ENCODE data around the gene COX8A. TPM values are rescaled to one million over a fixed set of nuclear protein-coding genes. Genes with fewer than 3 reads are reported as not detected.
A peak's percentile ranks its signal among the peaks of the same experiment; 100 is the strongest.

Gene COX8A
- total and polyA plus RNA-seq, 3 experiments from 2014 or later, result 373 to 424 (median 388) TPM

DNA sequence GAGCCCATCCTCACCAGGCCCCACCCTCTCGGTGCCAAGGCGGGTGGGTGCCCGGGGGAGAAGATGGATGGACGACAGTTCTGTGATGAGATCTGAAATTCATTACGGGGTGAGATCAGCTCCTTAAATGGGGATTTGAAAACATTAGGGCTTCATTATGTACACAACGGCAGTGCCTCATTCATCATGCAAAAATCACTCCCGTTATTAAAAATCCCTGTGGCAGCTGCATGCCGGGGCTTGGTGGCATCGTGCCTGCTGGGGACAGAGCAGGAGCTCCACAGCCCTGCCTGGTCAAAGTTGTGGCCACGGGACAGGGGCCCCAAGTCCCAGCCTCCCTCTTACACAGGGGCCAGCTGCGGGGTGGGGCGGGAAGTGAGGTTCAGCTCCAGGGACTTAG is 32.0 kb downstream of the COX8A start:
- ChIA-PET CTCF (interaction anchor here (1.0 kb wide), 1 partner anchor 148 kb away, joined by 3 read pairs; no protein-coding TSS in a partner anchor), POLR2A (no interaction called here)
- Mint-ChIP-seq H3K9me3 (peaks cover 0 to 3% (median 0%) of the 10 kb centered on the region in 5 donors), H3K4me3 (peak overlapping the region in 1 of 7 donors; percentile 79), H3K27me3 (peaks cover 19 to 28% of the 10 kb centered on the region in 2 donors), H3K36me3 (peaks cover 0 to 14% (median 0%) of the 10 kb centered on the region in 3 donors), H3K27ac (no peak overlapping the region), H3K4me1 (peaks cover 9 to 16% (median 12%) of the 10 kb centered on the region in 3 donors)
- H3K36me3 ChIP-seq (ENCODE audit: insufficient read depth, low read length), result no peaks in the 10 kb centered on the region
- H3K9me3 ChIP-seq (ENCODE audit: low read length), result no peaks in the 10 kb centered on the region
- H3K27ac ChIP-seq (ENCODE audit: low read depth, low read length), result no peak overlapping the region
- H3K4me3 ChIP-seq (ENCODE audit: low read length), result no peak overlapping the region
- H3K4me1 ChIP-seq (ENCODE audit: insufficient read depth, low read length), result no peaks in the 10 kb centered on the region
- peaks cover 5% of the 10 kb centered on the region for H3K27me3 ChIP-seq (ENCODE audit: insufficient read depth, low read length, poor library complexity, severe bottlenecking)
- DNase-seq, result no peak

DNA sequence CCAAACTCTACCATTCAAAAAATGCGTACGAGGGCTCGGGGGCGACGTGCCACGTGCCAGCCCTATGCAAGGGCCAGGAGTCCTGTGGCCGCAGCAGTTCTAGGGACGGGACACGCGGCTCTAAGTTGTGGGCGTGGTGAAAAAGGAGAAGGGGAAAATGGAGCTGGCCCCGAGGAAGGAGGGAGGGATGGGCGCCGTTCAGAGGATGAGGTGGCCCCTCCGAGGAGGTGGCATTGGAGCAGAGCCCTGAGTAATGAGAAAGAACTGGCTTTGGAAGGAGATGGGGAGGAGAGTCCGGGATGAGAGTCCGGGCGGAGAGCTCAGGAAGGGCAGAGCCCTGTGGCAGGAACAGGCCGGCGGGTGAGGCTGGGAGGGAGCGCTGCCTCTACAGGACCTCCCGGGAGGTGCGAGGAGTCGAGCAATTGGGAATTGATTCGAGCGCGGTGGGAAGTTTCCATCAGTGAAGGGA is 32.8 kb downstream of the COX8A start:
- Mint-ChIP-seq H3K27me3 (peaks cover 21 to 28% of the 10 kb centered on the region in 2 donors), H3K36me3 (peaks cover 0 to 14% (median 0%) of the 10 kb centered on the region in 3 donors), H3K4me3 (peak overlapping the region in 6 of 7 donors; percentile 45 to 77 (median 73)), H3K9me3 (peaks cover 0 to 3% (median 0%) of the 10 kb centered on the region in 5 donors), H3K27ac (peak overlapping the region in 2 of 8 donors; percentile 43 to 55), H3K4me1 (peaks cover 9 to 16% (median 11%) of the 10 kb centered on the region in 3 donors)
- ChIA-PET POLR2A (no interaction called here), CTCF (no interaction called here)
- DNase-seq, result no peak
- H3K9me3 ChIP-seq (ENCODE audit: low read length), result no peaks in the 10 kb centered on the region
- H3K27ac ChIP-seq (ENCODE audit: low read depth, low read length), result no peak overlapping the region
- H3K27me3 ChIP-seq (ENCODE audit: insufficient read depth, low read length, poor library complexity, severe bottlenecking), result peaks cover 5% of the 10 kb centered on the region
- H3K4me1 ChIP-seq (ENCODE audit: insufficient read depth, low read length), result no peaks in the 10 kb centered on the region
- H3K4me3 ChIP-seq (ENCODE audit: low read length), result no peak overlapping the region
- H3K36me3 ChIP-seq (ENCODE audit: insufficient read depth, low read length), result no peaks in the 10 kb centered on the region

DNA sequence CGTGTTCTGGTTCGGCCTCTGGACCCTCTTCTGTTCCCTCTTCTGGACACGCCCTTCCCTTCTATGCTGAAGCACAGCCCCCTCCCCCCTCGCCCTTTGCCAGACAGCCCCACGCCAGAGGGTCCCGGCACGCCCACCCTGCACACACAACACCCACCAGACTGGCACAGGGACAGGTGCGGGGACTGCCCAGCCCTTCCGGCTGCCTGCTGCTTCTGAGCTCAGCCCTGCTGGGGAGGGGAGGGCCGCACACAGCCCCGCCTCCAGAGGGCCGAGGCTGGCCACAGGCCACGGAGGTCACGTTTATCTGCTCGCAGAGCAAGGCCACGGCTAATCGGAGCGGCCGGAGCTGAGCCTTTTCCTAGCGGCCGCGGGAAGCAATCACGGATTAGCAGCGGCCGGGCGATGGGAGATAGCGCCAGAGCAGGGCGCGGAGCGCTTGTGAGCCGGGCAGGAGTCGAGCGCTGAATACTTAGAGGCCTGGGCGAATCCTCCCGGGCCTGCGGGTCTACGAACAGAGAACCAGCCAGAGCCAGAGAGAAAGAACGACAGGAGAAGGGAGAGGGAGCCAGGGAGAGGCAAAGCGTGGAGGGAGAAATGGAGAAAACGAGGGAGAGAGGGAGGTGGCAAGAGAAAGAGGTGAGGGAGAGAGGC is 33.3 kb downstream of the COX8A start:
- peaks cover 0 to 3% (median 0%) of the 10 kb centered on the region in 5 donors for H3K9me3 Mint-ChIP-seq
- no peak for DNase-seq
- Histone ChIP-seq H3K4me1 (ENCODE audit: insufficient read depth, low read length) (no peaks in the 10 kb centered on the region), H3K9me3 (ENCODE audit: low read length) (no peaks in the 10 kb centered on the region), H3K27ac (ENCODE audit: low read depth, low read length) (no peak overlapping the region), H3K27me3 (ENCODE audit: insufficient read depth, low read length, poor library complexity, severe bottlenecking) (peaks cover 5% of the 10 kb centered on the region), H3K36me3 (ENCODE audit: insufficient read depth, low read length) (no peaks in the 10 kb centered on the region), H3K4me3 (ENCODE audit: low read length) (no peak overlapping the region)
- CTCF ChIA-PET, result no interaction called here
- H3K27ac Mint-ChIP-seq, result no peak overlapping the region
- peaks cover 21 to 28% of the 10 kb centered on the region in 2 donors for H3K27me3 Mint-ChIP-seq
- peak overlapping the region in 5 of 7 donors; percentile 48 to 77 (median 72) for H3K4me3 Mint-ChIP-seq
- POLR2A ChIA-PET, result no interaction called here
- H3K4me1 Mint-ChIP-seq, result peaks cover 9 to 16% (median 11%) of the 10 kb centered on the region in 3 donors
- peaks cover 0 to 14% (median 0%) of the 10 kb centered on the region in 3 donors for H3K36me3 Mint-ChIP-seq

DNA sequence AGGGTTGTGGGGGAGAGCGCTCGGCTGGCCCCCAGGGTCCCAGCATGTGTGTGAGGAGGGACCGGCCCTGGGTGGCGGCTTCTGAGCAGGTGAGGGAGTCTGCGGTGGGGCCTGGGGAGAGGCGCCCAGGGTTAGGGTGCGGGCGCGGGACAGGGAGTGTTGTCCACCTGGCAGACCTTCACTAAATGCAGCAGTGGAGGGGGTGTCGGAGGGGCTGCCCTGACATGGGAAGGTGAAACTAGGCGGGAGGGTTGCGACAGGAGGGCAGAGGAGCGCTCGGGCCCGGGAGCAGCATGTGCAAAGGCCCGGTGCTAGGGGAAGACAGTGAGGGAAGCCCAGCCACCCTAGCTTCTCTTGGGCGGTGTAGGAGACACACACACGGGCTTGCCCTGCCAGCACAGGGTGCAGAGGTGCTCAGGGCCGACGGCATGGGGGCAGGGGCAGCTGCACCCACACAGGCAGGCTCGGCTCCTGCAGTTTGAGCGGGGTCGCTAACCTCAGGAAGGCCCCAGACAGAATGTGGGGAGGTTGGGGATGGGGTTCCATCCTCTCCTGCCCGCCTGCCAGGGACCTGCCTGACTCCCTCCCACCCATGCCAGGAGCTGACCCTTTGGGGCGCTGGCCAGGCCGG is 34.0 kb downstream of the COX8A start:
- no peak for DNase-seq
- Histone ChIP-seq H3K27ac (ENCODE audit: low read depth, low read length) (no peak overlapping the region), H3K4me1 (ENCODE audit: insufficient read depth, low read length) (no peaks in the 10 kb centered on the region), H3K4me3 (ENCODE audit: low read length) (no peak overlapping the region), H3K36me3 (ENCODE audit: insufficient read depth, low read length) (no peaks in the 10 kb centered on the region), H3K27me3 (ENCODE audit: insufficient read depth, low read length, poor library complexity, severe bottlenecking) (peaks cover 5% of the 10 kb centered on the region), H3K9me3 (ENCODE audit: low read length) (no peaks in the 10 kb centered on the region)
- ChIA-PET POLR2A (no interaction called here), CTCF (interaction anchor here (1.4 kb wide), 1 partner anchor 9 kb away, joined by 5 read pairs; no protein-coding TSS in a partner anchor)
- Mint-ChIP-seq H3K4me1 (peaks cover 9 to 16% (median 11%) of the 10 kb centered on the region in 3 donors), H3K9me3 (peaks cover 0 to 3% (median 0%) of the 10 kb centered on the region in 5 donors), H3K4me3 (peak overlapping the region in 4 of 7 donors; percentile 37 to 72 (median 58)), H3K27ac (no peak overlapping the region), H3K27me3 (peaks cover 21 to 28% of the 10 kb centered on the region in 2 donors), H3K36me3 (peaks cover 0 to 14% (median 0%) of the 10 kb centered on the region in 3 donors)

DNA sequence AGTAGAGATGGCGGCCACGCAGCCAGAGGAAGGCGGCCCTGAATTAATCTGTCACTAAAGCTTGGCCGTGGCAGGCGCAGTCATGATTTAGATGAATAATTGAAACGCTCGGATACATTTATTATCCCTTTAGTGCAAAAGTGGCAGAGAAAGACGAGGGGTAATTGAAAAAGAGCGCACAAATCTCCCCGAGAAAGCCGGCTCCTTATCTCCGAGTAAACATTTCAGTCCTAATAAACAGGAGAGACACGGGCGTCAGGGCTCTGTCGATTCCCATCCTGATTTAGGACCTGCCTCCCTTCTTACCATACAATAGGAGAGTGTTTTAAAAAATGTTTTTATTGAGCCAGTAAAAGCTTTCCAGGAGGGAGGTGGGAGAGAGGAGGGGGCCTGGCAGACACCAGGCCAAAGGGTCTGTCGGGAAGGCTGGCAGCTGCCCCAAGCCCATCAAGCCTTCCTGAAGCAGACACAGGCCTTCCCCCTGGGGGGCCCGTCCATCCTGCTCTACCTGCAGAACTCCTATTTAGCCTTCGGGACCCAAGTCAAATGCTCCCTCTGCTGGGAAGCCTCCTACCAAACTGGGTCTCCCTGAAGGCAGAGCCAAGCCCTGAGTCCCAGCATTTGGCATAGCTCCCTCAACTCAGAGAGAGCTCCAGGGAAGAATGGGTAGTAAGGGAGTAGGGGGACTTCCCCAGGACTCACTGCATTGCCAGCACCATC is 34.7 kb downstream of the COX8A start:
- H3K4me1 ChIP-seq (ENCODE audit: insufficient read depth, low read length), result no peaks in the 10 kb centered on the region
- Mint-ChIP-seq H3K36me3 (peaks cover 0 to 14% (median 0%) of the 10 kb centered on the region in 3 donors), H3K4me1 (peaks cover 9 to 16% (median 11%) of the 10 kb centered on the region in 3 donors), H3K27me3 (peaks cover 22 to 28% of the 10 kb centered on the region in 2 donors), H3K4me3 (no peak overlapping the region), H3K9me3 (peaks cover 0 to 3% (median 0%) of the 10 kb centered on the region in 5 donors), H3K27ac (no peak overlapping the region)
- no peaks in the 10 kb centered on the region for H3K36me3 ChIP-seq (ENCODE audit: insufficient read depth, low read length)
- peaks cover 5% of the 10 kb centered on the region for H3K27me3 ChIP-seq (ENCODE audit: insufficient read depth, low read length, poor library complexity, severe bottlenecking)
- H3K4me3 ChIP-seq (ENCODE audit: low read length), result no peak overlapping the region
- no peaks in the 10 kb centered on the region for H3K9me3 ChIP-seq (ENCODE audit: low read length)
- H3K27ac ChIP-seq (ENCODE audit: low read depth, low read length), result no peak overlapping the region
- CTCF ChIA-PET, result interaction anchor here (1.4 kb wide), 1 partner anchor 9 kb away, joined by 5 read pairs; no protein-coding TSS in a partner anchor
- no peak for DNase-seq
- POLR2A ChIA-PET, result no interaction called here

DNA sequence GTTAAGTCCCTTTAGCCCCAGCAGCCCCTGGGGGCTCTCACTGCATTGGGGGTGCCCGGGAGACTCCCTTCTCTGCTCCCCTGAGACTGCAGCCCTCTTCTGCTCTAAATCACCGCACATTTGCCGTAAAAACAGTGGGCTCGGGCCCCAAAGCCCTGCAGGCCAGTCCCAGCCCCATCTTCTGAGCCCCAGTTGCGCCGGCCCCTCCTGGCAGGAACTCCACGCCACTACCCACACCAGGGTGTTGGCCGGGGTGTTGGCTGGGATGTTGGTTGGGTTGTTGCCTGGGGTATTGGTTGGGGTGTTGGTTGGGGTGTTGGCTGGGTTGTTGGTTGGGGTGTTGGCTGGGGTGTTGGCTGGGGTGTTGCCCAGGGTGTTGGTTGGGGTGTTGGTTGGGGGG is 35.3 kb downstream of the COX8A start:
- Mint-ChIP-seq H3K36me3 (peaks cover 0 to 14% (median 0%) of the 10 kb centered on the region in 3 donors), H3K9me3 (peaks cover 0 to 3% (median 0%) of the 10 kb centered on the region in 5 donors), H3K4me1 (peaks cover 9 to 16% (median 11%) of the 10 kb centered on the region in 3 donors), H3K27me3 (peaks cover 22 to 28% of the 10 kb centered on the region in 2 donors), H3K4me3 (no peak overlapping the region), H3K27ac (no peak overlapping the region)
- no peak overlapping the region for H3K4me3 ChIP-seq (ENCODE audit: low read length)
- no peak for DNase-seq
- POLR2A ChIA-PET, result no interaction called here
- H3K27me3 ChIP-seq (ENCODE audit: insufficient read depth, low read length, poor library complexity, severe bottlenecking), result peaks cover 5% of the 10 kb centered on the region
- no peaks in the 10 kb centered on the region for H3K4me1 ChIP-seq (ENCODE audit: insufficient read depth, low read length)
- no peaks in the 10 kb centered on the region for H3K9me3 ChIP-seq (ENCODE audit: low read length)
- H3K36me3 ChIP-seq (ENCODE audit: insufficient read depth, low read length), result no peaks in the 10 kb centered on the region
- CTCF ChIA-PET, result interaction anchor here (1.4 kb wide), 1 partner anchor 10 kb away, joined by 5 read pairs; no protein-coding TSS in a partner anchor
- no peak overlapping the region for H3K27ac ChIP-seq (ENCODE audit: low read depth, low read length)

DNA sequence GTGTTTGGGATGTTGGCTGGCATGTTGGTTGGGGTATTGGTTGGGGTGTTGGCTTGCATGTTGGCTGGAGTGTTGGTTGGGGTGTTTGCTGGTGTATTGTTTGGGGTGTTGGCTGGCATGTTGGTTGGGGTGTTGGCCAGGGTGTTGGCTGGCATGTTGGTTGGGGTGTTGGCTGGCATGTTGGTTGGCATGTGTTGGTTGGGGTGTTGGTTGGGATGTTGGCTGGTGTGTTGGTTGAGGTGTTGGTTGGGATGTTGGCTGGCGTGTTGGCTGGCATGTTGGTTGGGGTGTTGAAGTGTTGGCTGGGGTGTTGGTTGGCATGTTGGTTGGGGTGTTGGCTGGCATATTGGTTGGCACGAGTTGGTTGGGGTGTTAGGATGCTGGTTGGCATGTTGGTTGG is 36.4 kb downstream of the COX8A start:
- H3K27ac ChIP-seq (ENCODE audit: low read depth, low read length), result no peak overlapping the region
- H3K36me3 ChIP-seq (ENCODE audit: insufficient read depth, low read length), result no peaks in the 10 kb centered on the region
- no peak overlapping the region for H3K27ac Mint-ChIP-seq
- H3K4me3 ChIP-seq (ENCODE audit: low read length), result no peak overlapping the region
- H3K27me3 ChIP-seq (ENCODE audit: insufficient read depth, low read length, poor library complexity, severe bottlenecking), result peaks cover 5% of the 10 kb centered on the region
- DNase-seq, result no peak
- CTCF ChIA-PET, result no interaction called here
- H3K9me3 ChIP-seq (ENCODE audit: low read length), result no peaks in the 10 kb centered on the region
- peaks cover 22 to 28% of the 10 kb centered on the region in 2 donors for H3K27me3 Mint-ChIP-seq
- H3K4me1 ChIP-seq (ENCODE audit: insufficient read depth, low read length), result no peaks in the 10 kb centered on the region
- peaks cover 9 to 16% (median 11%) of the 10 kb centered on the region in 3 donors for H3K4me1 Mint-ChIP-seq
- H3K36me3 Mint-ChIP-seq, result peaks cover 0 to 14% (median 0%) of the 10 kb centered on the region in 3 donors
- POLR2A ChIA-PET, result no interaction called here
- no peak overlapping the region for H3K4me3 Mint-ChIP-seq
- H3K9me3 Mint-ChIP-seq, result peaks cover 0 to 3% (median 0%) of the 10 kb centered on the region in 5 donors
